Activated CD8-positive, alpha-beta memory T cell treated with anti-CD3 and anti-CD28 coated beads for 4 hours (primary cell): ENCODE data around the gene FAM89A.
"Not testable (repeated sequence)": the region's sequence is repeated elsewhere in the genome, so short reads cannot be mapped to it uniquely, and the experiment has no call there.

Source experiments
- DNase-seq, 2 donors: peaks; one replicate each; pipeline ENCODE4 v3.0.0-alpha.2; 2020; ENCODE audit warnings: low read depth in 2 of 2

The FAM89A gene

DNA sequence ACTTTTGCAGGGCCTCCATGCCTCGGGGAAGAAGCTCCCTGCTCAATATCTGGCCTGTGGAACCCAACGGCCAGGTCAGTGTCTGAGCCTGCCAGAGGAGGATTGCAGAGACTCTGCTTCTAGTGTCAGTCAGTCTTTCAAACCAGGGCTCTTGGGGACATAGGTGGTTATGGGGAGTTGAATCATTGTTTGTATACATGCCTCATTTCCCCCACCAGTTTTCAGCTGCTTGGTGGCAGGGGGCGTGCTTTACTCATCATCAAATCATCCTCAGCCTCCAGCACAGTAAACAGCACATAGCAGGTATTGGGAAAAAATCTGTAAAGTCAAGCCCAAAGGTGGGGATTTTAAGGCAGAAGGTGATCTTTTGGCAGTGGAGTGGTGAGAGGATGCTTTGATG lies 17.4 kb upstream of the FAM89A start:
- DNase-seq = no peak

DNA sequence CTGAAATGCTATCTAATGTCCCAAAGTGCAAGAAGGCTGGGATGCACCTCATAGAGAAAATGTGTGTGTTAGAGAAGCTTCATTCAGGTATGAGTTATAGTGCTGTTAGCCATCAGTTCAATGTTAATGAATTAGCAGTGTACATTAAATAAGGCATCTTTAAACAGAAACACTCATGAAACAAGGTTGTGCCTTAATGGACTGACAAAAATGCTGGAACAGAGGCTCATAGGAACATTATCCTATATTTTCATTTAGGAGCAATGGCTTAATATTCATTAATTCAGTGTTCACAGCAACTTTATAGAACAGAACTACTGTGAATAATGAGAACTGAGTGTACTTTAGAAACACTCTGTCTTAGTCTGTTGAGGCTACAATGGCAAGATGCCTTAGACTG lies 15.2 kb upstream of the FAM89A start:
- no peak for DNase-seq

DNA sequence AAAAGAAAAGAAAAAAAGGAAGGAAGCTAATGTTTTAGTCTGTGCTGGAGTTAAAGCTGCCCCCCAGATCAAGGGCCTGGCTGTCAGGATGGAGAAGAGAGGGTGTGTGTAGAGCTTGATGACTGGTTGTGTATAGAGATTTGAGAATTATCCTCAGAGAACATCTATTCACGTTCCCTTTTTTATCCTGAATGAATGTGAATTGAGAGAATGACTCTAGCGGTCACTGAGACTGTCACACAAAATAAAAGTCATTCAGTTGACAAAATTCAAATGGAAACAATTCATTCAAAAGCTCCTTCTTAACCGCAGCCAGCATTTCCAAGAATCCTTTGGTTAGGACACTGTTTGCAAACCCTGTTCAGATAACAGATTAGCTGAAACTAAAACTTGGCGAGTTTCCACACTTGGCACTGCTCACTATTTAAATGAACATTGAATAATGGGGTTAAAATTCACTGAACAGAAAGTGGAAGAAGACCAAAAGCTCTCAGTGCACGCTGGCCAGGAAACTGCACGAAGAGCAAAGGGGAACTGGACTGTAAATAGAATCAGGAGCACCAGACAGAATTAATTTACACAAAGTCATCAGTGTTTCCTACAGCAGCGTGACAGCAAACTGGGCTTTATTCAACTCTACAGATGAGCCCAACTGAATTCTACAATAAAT lies 13.6 kb upstream of the FAM89A start:
- no peak for DNase-seq

DNA sequence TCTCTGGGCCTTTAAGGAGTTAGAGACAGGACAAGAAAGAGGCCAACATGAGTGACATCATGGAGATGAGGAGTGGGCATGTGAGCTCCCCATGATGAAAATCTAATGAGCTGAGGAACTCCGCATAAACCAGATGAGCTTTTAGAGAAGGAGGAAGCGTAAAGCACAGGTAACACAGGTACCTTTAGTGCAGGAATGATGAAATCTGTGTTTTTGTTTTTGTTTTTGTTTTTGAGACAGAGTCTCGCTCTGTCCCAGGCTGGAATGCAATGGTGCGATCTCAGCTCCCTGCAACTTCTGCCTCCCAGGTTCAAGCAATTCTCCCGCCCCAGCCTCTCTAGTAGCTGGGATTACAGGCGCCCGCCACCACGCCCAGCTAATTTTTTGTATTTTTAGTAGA lies 12.7 kb upstream of the FAM89A start:
- no peak for DNase-seq

DNA sequence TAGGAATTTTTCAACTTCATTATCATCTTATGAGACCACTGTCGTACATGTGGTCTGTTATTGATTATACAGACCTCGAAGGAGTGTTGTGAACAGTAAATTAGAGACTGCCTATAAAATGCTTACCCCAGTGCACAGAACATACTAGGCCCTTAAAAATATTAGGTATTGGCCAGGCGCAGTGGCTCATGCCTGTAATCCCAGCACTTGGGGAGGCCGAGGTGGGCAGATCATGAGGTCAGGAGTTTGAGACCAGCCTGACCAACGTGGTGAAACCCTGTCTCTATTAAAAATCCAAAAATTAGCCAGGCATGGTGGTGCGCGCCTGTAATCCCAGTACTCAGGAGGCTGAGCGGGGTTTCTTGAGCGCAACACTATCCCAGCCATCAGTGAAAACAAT lies 10.9 kb upstream of the FAM89A start:
- DNase-seq = not testable (repeated sequence)

DNA sequence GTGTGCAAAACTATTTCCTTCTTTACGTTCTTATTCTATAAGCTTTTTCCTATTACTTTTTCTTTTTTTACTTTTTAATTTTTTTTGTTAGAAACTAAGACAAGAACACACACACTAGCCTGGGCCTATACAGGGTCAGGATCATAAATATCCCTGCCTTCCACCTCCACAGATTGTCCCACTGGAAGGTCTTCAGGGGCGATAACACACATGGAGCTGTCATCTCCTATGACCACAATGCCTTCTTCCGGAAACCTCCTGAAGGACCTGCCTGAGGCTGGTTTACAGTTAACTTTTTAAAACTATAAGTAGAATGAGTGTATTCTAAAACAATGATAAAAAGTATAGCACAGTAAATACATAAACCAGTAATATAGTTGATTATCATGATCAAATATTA lies 10.3 kb upstream of the FAM89A start:
- no peak for DNase-seq

DNA sequence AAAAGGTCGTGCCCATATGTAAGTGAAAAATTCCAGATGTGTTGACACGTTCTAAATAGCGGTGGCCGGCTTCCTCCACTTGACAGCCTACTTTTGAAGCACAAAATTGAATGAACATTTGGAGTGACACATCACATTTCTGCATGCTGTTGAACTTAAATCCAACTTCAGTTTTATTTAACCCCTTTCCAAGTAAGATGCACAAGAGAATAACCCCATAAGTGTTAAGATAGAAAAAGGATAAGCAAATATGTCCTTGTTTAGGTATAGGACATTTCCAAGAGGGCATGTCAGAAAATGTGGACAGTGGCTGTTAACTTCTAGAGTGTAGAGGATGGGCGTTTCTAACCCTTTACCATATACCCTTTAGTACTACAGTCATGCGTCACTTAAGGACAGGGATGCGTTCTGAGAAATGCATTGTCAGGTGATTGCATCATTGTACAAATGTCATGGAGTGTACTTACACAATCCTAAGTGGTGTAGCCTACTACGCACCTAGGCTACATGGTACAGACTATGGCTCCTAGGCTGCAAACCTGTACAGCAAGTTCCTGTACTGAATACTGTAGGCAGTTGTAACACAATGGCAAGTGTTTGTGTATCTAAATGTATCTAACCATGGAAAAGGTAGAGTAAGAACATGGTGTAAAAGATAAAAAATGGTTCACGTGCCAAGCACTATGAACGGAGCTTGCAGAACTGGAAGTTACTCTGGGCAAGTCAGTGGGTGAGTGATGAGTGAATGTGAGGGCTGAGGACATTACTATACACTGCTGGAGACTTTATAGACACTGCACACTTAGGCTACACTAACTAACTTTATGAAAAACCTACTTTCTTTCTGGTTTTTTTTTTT lies 9.3 kb upstream of the FAM89A start:
- DNase-seq = no peak

DNA sequence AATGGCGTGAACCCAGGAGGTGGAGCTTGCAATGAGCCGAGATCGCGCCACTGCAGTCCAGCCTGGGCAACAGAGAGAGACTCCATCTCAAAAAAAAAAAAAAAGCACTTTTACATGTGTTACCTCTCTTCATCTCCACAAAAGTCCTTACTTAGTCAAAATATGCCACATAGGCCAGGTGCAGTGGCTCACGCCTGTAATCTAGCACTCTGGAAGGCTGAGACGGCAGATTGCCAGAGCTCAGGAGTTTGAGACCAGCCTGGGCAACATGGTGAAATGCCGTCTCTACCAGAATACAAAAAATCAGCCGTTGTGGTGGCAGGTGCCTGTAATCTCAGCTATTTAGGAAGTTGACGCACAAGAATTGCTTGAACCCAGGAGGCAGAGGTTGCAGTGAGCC lies 8.4 kb upstream of the FAM89A start:
- DNase-seq = not testable (repeated sequence)

DNA sequence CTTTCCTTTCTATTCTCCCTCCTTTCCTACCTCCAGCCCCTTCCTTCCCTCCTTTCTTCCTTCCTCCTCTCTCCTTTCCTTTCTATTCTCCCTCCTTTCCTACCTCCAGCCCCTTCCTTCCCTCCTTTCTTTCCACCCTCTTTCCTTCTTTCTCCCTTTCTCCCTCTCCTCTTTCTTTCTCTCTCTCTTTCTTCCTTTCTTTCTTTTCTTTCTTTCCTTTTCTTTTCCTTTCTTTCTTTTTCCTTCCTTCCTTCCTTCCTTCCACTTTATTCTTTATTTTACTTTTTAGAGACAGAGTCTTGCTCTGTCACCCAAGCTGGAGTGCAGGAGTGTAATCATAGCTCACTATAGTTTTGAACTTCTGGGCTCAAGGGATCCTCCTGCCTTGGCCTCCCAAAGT lies 7.5 kb upstream of the FAM89A start:
- DNase-seq = not testable (repeated sequence)

DNA sequence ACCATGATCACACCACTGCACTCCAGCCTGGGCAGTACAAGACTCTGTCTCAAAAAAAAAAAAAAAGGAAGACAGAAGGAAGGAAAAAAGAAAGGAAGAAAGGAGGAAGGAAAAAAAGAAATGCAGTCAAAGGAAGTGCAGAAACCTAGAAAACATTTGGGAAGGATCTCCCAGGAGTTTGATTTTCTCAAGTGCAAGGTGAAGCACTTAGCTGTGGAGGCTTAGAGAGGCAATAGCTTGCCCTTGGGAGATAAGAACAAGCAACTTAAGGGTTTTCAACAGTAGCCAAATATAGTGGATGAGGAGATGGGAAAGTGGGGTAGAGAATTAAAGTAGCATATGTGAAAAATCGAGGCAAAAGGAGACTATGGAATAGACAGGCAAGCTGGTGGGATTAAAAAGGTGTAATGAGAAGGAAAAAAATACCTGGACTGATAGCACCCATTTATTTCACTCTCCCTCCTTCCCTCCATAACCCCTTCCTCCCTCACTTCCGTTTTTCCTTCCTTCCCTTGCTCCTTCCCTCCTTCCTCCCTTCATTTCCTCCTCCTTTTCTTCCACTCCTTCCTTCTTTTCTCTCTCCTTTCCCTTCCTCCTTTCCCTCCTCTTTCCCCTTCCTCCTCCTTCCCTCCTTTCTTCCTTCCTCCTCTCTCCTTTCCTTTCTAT lies 6.8 kb upstream of the FAM89A start:
- DNase-seq = no peak

DNA sequence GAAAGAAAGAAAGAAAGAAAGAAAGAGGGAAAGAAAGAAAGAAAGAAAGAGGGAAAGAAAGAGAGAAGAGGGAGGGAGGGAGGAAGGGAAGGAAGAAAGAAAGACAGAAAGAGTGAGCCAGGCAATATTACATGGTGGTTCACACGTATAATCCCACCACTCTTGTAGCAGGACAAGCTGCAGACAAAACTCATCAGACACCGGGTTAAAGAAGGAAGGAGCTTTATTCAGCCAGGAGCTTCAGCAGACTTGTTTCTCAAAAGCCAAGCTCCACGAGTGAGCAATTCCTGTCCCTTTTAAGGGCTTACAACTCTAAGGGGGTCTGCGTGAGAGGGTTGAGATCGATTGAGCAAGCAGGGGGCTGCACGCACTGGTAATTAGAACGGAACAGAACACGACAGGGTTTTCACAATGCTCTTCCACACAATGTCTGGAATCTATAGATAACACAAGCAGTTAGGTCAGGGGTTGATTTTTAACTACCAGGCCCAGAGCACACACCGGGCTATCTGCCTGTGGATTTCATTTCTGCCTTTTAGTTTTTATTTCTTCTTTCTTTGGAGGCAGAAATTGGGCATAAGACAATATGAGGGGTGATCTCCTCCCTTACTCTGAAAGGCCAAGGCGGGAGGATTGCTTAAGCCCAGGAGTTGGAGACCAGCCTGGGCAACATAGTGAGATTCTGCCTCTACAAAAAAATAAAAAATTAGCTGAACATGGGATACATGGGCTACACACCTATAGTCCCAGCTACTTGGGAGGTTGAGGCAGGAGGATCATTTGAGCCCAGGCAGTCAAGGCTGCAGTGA lies 6.1 kb upstream of the FAM89A start:
- not testable (repeated sequence) for DNase-seq

DNA sequence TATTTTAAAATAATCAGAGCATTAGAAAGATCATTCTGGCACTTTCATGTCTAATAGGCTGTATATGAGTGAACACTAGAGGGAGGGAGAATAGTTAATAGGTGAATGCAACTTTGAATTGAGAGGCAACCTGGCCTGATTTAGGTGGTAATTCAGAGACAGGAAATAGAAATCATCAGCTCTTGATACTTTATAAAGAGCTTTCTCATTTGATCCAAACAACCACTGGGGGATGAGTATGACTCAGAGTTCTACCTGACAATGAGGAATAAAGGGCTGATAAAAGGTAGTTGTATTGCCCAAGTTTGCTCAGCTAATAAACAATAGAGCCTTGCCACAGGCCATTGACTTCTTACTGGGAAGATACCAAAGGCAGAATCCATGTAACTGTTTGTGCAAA lies 5.2 kb upstream of the FAM89A start:
- no peak for DNase-seq

DNA sequence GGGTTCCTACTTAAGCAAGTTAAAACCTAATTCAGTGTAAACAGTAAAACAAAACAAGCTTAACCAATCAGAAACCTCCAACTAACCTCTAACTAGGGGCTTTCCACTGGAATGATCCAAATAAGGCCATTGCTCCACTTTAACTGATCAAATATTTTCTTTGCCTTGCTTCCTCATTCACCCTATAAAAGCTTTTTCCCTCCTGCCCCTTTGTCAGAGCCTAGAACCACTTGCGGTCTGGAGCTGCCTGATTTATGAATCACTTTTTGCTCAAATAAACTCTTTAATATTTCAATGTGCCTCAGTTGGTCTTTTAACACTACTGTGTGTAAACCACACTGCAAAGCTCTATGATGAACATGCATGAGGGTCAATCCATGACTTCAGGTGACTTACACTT lies 4.5 kb upstream of the FAM89A start:
- no peak for DNase-seq

DNA sequence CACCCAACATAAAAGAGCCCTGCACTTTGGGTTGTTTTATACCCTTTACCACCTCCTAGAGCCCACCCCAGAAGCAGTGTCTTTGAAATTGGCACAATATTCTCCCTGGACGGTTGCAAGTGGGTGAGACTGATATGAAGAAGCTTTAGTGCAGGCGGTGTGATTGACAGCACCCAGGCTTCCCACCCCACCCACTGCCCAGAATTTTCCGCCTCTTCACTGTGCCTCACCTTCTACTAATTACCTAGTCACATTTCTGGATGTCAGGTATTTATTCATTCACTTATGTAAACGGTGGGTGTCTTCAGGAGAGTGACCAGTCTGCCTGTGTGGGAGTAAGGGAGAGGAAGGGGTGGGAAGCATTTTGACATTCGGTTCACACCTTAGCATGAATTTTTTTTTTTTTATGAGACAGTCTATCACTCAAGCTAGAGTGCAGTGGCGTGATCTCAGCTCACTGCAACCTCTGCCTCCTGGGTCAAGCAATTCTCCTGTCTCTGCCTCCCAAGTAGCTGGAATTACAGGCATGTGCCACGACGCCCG lies 1.7 kb upstream of the FAM89A start:
- DNase-seq = no peak

DNA sequence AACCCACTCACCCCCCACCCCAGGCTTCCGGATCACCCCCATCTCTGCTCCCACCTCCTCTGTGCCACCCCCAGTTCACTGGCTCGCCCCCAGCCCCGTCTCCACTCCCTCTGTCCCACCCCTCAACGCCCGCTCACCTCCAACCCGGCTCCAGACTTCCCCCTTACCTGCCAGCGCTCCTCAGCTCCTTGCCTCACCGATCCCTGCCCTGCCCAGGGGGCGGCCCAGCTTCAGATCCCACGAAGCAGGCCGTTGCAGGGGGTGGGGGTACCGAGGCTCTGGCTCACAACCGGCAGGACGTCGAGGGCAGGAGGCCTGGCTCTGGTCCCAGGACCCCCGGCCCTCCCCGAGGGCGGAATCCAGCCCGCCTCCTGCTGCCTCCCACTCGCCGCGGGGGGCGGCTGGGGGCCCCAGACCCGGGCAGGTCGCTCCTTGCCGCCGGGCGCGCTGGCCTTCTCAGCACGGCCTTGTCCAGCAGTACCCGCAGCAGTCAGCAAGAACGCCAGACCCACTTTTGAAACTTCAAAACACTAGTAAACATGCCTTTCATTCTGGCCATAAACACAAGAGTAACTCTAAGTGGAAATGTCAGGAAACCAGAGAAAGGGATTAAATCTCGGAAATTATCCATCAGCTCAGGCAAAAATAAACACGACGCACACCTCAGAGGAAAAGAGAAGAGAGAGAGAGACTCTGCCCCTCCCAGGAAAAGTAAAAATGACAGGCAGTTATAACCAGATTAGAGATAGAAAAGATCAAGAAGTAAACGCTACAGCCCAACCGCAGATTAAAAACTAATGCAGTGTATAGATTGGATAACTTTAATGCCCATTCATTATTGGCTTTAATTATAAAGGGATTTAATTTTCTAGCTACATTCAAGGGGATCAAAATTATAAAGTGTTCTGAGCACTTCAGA lies 1.0 kb upstream of the FAM89A start:
- no peak for DNase-seq

DNA sequence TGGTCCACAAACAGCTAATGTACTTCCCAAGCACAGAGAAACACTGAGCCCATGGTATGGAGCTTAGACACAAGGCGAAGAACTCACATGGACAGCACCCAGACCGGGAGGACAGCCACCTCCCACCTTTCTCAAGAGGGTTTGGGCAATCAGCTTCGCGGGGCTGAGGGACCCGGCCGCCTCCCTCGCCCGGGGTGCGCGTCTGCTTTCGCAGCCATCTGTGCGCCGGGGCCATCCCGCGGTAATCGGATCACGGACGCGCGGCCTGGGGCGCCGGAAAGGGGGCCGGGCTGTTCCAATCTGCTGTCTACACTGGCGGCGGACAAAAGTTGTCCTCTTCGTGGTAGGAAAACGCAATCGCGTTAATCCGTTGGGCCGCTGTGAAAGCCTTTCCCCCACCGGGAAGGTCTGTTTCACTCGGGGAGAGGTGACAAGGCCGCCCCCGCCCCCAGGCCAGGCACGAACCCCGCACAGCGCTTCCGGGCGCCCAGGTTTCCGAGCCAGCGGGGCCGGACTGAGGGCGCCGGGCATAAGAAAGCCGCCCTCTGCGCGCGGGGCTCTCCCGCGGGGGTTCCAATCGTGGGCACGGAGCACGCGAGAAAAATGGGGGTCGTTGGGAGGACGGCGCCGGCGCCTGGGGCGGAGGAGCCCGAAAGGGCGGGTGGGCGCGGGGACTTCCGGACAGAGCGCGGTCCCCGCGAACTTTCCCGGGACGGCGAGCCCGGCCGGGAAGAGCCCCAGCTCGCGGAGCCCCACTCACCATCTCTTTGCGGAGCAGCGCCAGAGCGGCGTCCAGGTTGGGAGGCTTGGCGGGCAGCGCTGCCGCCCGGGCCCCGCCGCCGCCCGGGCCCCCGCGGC lies 664 bp downstream of the FAM89A start:
- DNase-seq = peak in 1 of 2 donors; percentile 19

DNA sequence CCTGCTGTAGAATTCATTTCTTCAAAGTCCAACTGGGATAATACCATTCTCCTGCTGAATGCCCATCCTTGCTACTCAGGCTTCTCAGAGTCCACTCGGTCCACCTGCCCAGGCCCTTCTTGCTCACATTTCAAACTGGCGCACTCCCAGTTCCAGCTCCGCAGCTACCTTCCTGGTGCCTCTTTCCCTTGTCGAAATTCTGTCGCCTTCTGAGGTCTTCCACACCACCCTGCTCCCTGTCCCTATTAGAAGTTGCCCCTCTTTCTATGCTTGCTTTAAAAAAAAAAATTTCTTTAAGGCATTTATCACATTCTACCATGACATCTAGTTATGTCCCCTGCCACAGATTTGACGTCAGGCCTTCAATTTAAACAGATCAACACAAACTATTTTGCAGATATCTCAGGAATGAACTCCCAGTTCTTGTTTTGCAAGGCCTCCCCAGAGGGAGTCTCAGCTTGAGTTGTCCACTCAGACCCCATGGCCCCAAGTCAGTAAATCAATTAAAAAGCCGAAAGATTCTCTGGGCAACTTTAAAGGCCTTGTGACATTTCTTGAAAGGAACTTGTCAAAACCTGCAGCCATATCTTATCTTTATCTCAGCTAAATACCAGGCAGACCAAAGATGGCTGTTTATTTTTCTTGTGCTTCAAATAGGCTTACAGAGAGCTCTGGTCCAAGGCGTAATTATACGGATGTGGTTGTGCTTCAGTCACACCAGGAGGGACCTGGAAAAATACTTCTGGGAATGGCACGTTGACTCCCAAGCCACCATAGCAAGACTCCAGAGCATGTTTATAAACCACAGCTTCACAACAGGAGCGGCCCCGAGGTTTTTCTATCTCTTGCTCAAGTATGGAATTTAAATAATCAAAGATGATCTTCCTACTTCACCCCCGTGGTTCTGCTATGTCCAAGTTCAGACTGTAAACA lies 2.2 kb downstream of the FAM89A start:
- no peak for DNase-seq

DNA sequence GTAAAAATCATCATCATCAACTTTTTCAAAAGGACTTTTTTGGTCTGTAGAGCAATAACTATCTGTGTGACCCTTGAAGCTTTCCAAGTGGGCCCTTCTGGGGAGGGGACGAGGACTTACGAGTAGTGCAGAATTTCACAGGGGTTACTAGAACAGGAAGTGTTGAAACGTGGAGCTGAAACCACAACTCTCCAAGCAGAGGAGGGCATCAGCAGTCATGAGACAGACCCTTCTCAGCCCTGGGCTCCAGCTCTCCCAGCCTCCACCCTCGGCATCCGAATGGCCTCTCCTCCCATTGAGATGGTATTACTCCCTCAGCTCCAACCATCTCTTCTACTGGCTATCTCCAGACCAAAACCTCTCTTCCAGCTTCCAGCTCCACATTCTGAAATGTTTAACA lies 3.6 kb downstream of the FAM89A start:
- no peak for DNase-seq

DNA sequence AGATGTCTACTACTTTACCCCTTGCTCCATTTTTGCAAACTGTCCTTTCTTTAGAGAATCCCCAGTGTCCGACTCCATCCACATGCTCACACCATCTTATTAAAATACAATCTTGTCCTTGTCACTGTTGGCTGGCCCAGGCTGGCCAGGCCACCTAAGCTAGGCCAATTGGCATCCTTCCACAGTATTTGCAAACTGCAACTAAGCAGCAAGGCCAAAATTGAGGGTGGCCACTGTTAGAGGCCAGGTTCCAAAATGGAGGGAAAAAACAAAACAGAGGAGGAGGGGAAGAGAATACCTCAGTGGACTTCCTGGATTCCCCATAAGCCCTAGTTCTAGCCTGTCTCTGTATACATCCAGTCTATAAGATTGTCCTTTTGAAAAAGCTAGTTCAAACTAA lies 4.3 kb downstream of the FAM89A start:
- no peak for DNase-seq
